IMR-90 (cell line): Measurements from ENCODE around the gene SMTNL1. TPM values are rescaled to one million over a fixed set of nuclear protein-coding genes. Genes with fewer than 3 reads are reported as not detected.

Experiments
- microRNA-seq, 2 experiments: library from miRNA; stranded (forward) in 1 of 2; unstranded in 1 of 2; fragments of 10-50 nt in 1 of 2; fragments of <30 nt in 1 of 2; gene quantifications in 1 of 2; microRNA quantifications in 1 of 2; one replicate each; pipeline versions ENCODE3 to v1.1.0; 2013 to 2020; ENCODE audit not compliant: insufficient read depth in 1 of 2, insufficient read length in 1 of 2, unreplicated experiment in 1 of 2
- polyA plus RNA-seq, 3 experiments: library from polyadenylated mRNA; depleted of rRNA; stranded (reverse); fragments of >200 nt; gene quantifications; 2 replicates each; pipeline ENCODE4 v1.2.3, GENCODE V29; 2012; ENCODE audit warnings: low replicate concordance in 1 of 3
- small RNA-seq, 5 experiments: library from RNA; depleted of rRNA; stranded (forward); fragments of <200 nt; gene quantifications; one replicate each; pipeline ENCODE3, GENCODE V24; 2012
- total RNA-seq: library from RNA; depleted of rRNA; stranded (reverse); fragments of >200 nt; gene quantifications from 2 replicates; pipeline ENCODE4 v1.2.3, GENCODE V29; 2012; rRNA removed

The SMTNL1 gene
- total and polyA plus RNA-seq, 2 of the 4 experiments (the other 2 are of a cell fraction): not detected

Small RNA genes within 50 kb of the gene (microRNA-seq; reads per million reads assigned to microRNA genes)
- gene RN7SL605P (ENCODE audit: insufficient read depth, insufficient read length): not detected

Small RNA genes within 50 kb of the gene (small RNA-seq; reads per million reads assigned to genes)
- gene RN7SL605P: 0 reads per million in 5 experiments

Other genes with a start within 250 kb of the SMTNL1 start
- 28.6 and 31.7 TPM in 2 replicates for gene TNKS1BP1, start 212.6 kb upstream of the SMTNL1 start, total RNA-seq
- 68.0 and 71.4 TPM in 2 replicates for gene TNKS1BP1, start 212.6 kb upstream of the SMTNL1 start, polyA plus RNA-seq (2012; rRNA removed)
- 144 and 146 TPM in 2 replicates for gene SSRP1, start 201.7 kb upstream of the SMTNL1 start, total RNA-seq
- gene SSRP1, start 201.7 kb upstream of the SMTNL1 start, polyA plus RNA-seq (2012; rRNA removed): 101 and 106 TPM in 2 replicates
- not detected in 2 replicates for gene P2RX3, start 199.2 kb upstream of the SMTNL1 start, total RNA-seq
- not detected in 2 replicates for gene P2RX3, start 199.2 kb upstream of the SMTNL1 start, polyA plus RNA-seq (2012; rRNA removed)
- not detected in 2 replicates for gene PRG3, start 156.4 kb upstream of the SMTNL1 start, total RNA-seq
- not detected in 2 replicates for gene PRG3, start 156.4 kb upstream of the SMTNL1 start, polyA plus RNA-seq (2012; rRNA removed)
- gene PRG2, start 146.9 kb upstream of the SMTNL1 start, total RNA-seq: not detected in 2 replicates
- not detected in 2 replicates for gene PRG2, start 146.9 kb upstream of the SMTNL1 start, polyA plus RNA-seq (2012; rRNA removed)
- 10.6 and 12.7 TPM in 2 replicates for gene SLC43A3, start 110.5 kb upstream of the SMTNL1 start, total RNA-seq
- 21.1 and 22.0 TPM in 2 replicates for gene SLC43A3, start 110.5 kb upstream of the SMTNL1 start, polyA plus RNA-seq (2012; rRNA removed)
- gene RTN4RL2, start 77.1 kb upstream of the SMTNL1 start, total RNA-seq: not detected in 2 replicates
- gene RTN4RL2, start 77.1 kb upstream of the SMTNL1 start, polyA plus RNA-seq (2012; rRNA removed): 0.83 and 1.5 TPM in 2 replicates
- gene SLC43A1, start 21.9 kb upstream of the SMTNL1 start, total RNA-seq: 8.6 and 10.0 TPM in 2 replicates
- gene SLC43A1, start 21.9 kb upstream of the SMTNL1 start, polyA plus RNA-seq (2012; rRNA removed): 15.9 and 17.0 TPM in 2 replicates
- 70.0 and 96.8 TPM in 2 replicates for gene TIMM10, start 6.8 kb upstream of the SMTNL1 start, total RNA-seq
- gene TIMM10, start 6.8 kb upstream of the SMTNL1 start, polyA plus RNA-seq (2012; rRNA removed): 135 and 148 TPM in 2 replicates
- 34.4 and 37.5 TPM in 2 replicates for gene UBE2L6, start 30.1 kb downstream of the SMTNL1 start, total RNA-seq
- 46.7 and 51.7 TPM in 2 replicates for gene UBE2L6, start 30.1 kb downstream of the SMTNL1 start, polyA plus RNA-seq (2012; rRNA removed)
- 2.0 and 2.2 TPM in 2 replicates for gene SERPING1, start 60.1 kb downstream of the SMTNL1 start, total RNA-seq
- gene SERPING1, start 60.1 kb downstream of the SMTNL1 start, polyA plus RNA-seq (2012; rRNA removed): 27.5 and 30.7 TPM in 2 replicates
- gene YPEL4, start 112.3 kb downstream of the SMTNL1 start, total RNA-seq: under 0.01 and 0.18 TPM in 2 replicates
- 0.57 and 0.79 TPM in 2 replicates for gene YPEL4, start 112.3 kb downstream of the SMTNL1 start, polyA plus RNA-seq (2012; rRNA removed)
- 24.0 and 26.7 TPM in 2 replicates for gene CLP1, start 120.2 kb downstream of the SMTNL1 start, total RNA-seq
- gene CLP1, start 120.2 kb downstream of the SMTNL1 start, polyA plus RNA-seq (2012; rRNA removed): 16.3 and 16.5 TPM in 2 replicates
- gene ZDHHC5, start 130.5 kb downstream of the SMTNL1 start, total RNA-seq: 19.4 and 21.4 TPM in 2 replicates
- 44.0 and 45.7 TPM in 2 replicates for gene ZDHHC5, start 130.5 kb downstream of the SMTNL1 start, polyA plus RNA-seq (2012; rRNA removed)
- 14.0 and 14.7 TPM in 2 replicates for gene MED19, start 174.6 kb downstream of the SMTNL1 start, total RNA-seq
- 35.0 and 40.9 TPM in 2 replicates for gene MED19, start 174.6 kb downstream of the SMTNL1 start, polyA plus RNA-seq (2012; rRNA removed)
- 72.5 and 103 TPM in 2 replicates for gene TMX2, start 175.0 kb downstream of the SMTNL1 start, total RNA-seq
- 60.3 and 70.4 TPM in 2 replicates for gene TMX2, start 175.0 kb downstream of the SMTNL1 start, polyA plus RNA-seq (2012; rRNA removed)
- gene SELENOH, start 203.9 kb downstream of the SMTNL1 start, total RNA-seq: 40.3 and 48.9 TPM in 2 replicates
- 107 and 137 TPM in 2 replicates for gene SELENOH, start 203.9 kb downstream of the SMTNL1 start, polyA plus RNA-seq (2012; rRNA removed)
- not detected in 2 replicates for gene BTBD18, start 214.2 kb downstream of the SMTNL1 start, total RNA-seq
- not detected in 2 replicates for gene BTBD18, start 214.2 kb downstream of the SMTNL1 start, polyA plus RNA-seq (2012; rRNA removed)
- gene CTNND1, start 224.2 kb downstream of the SMTNL1 start, total RNA-seq: 193 and 229 TPM in 2 replicates
- gene CTNND1, start 224.2 kb downstream of the SMTNL1 start, polyA plus RNA-seq (2012; rRNA removed): 80.5 and 88.5 TPM in 2 replicates